GM12873 (cell line): ENCODE measurements around the gene NOP10.

ENCODE experiments used
- TF ChIP-seq, protein P1 (sequence below): IDR thresholded peaks from 2 replicates; pipeline ENCODE4 v1.5.1; 2012; ENCODE audit warnings: low read depth, mild to moderate bottlenecking, moderate library complexity, low read length, control low read depth; ENCODE audit not compliant: insufficient read depth; ENCODE audit errors: missing control alignments

Gene NOP10

DNA sequence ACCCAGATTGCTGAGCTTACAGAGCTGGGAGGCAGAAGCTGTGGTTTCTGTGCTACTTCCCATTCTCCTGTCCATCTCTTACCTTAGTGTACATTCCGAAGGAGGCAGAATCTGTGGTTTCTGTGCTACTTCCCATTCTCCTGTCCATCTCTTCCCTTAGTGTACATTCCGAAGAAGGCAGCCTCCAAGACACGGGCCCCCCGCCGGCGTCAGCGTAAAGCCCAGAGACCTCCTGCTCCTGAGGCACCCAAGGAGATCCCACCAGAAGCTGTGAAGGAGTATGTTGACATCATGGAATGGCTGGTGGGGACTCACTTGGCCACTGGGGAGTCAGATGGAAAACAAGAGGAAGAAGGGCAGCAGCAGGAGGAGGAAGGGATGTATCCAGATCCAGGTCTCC, 11.3 kb upstream of the NOP10 start:
- TF ChIP-seq, protein P1, sequence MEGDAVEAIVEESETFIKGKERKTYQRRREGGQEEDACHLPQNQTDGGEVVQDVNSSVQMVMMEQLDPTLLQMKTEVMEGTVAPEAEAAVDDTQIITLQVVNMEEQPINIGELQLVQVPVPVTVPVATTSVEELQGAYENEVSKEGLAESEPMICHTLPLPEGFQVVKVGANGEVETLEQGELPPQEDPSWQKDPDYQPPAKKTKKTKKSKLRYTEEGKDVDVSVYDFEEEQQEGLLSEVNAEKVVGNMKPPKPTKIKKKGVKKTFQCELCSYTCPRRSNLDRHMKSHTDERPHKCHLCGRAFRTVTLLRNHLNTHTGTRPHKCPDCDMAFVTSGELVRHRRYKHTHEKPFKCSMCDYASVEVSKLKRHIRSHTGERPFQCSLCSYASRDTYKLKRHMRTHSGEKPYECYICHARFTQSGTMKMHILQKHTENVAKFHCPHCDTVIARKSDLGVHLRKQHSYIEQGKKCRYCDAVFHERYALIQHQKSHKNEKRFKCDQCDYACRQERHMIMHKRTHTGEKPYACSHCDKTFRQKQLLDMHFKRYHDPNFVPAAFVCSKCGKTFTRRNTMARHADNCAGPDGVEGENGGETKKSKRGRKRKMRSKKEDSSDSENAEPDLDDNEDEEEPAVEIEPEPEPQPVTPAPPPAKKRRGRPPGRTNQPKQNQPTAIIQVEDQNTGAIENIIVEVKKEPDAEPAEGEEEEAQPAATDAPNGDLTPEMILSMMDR = no peak

DNA sequence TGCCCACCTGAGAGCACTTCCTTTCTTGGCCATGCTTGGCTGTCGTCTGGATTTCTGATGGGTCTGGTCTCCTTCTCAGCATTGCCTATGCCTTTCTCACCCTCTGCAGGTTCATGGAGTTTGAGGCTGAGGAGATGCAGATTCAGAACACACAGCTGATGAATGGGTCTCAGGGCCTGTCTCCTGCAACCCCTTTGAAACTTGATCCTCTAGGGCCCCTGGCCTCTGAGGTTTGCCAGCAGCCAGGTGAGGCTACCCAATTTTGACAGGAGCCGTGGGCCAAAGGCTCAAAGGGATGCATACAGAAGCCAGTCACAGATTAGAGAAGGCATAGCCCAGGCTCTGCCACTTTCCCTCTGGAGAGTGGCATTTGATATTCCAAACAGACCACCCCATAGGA, 10.7 kb upstream of the NOP10 start:
- TF ChIP-seq, protein P1 = no peak

DNA sequence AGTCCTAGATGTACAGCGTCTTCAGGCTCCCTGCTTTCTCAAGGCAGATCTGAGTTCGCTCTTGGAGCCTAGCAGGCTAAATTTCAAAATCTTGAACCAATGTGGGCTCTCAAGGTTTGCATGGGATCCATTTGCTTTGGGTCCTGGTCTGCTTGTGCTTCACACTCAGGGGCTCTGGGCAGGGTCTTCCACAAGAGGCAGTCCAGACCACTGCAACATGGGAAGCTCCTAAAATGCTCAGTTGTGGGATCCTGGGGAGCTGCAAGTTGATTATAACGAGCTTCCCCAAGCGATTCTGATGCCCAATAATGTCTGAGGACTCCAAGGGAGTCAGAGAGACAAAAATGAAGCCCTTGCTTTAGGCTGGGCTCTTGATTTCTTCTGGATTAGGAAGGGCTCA, 6.8 kb upstream of the NOP10 start:
- TF ChIP-seq, protein P1 = no peak

DNA sequence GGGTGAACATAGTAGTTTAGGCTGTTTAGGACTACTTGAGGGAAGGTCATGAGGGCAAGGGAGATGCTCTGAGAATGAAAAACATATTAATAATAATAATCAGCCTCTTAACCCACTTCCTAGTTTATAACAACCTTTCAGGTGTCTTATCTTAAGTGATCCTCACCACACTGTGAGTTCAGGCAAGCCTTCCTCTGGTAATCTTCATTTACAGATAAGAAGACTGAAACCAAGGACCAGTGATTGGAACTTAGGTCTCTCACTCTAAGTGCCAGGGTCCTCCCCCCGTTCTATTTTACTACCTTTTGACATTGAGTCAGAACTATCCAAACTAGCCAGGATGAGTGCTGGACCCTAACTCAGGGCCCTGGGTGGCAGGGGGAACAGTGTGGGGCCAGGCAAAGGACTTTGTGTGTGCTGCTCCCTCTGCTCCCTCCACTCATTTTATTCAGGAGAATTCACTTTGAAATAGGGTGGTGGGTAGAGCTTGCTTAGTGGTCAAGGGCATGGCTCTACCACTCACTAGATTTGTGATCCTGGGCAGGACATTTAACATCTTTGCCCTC, 5.9 kb upstream of the NOP10 start:
- TF ChIP-seq, protein P1 = no peak

DNA sequence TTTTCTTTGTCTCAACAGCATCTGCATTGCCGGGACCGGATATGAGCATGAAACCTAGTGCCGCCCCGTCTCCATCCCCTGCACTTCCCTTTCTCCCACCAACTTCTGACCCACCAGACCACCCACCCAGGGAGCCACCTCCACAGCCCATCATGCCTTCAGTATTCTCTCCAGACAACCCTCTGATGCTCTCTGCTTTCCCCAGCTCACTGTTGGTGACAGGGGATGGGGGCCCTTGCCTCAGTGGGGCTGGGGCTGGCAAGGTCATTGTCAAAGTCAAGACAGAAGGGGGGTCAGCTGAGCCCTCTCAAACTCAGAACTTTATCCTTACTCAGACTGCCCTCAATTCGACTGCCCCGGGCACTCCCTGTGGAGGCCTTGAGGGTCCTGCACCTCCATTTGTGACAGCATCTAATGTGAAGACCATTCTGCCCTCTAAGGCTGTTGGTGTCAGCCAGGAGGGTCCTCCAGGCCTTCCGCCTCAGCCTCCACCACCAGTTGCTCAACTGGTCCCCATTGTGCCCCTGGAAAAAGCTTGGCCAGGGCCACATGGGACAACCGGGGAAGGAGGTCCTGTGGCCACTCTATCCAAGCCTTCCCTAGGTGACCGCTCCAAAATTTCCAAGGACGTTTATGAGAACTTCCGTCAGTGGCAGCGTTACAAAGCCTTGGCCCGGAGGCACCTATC, 5.2 kb upstream of the NOP10 start:
- TF ChIP-seq, protein P1 = no peak

DNA sequence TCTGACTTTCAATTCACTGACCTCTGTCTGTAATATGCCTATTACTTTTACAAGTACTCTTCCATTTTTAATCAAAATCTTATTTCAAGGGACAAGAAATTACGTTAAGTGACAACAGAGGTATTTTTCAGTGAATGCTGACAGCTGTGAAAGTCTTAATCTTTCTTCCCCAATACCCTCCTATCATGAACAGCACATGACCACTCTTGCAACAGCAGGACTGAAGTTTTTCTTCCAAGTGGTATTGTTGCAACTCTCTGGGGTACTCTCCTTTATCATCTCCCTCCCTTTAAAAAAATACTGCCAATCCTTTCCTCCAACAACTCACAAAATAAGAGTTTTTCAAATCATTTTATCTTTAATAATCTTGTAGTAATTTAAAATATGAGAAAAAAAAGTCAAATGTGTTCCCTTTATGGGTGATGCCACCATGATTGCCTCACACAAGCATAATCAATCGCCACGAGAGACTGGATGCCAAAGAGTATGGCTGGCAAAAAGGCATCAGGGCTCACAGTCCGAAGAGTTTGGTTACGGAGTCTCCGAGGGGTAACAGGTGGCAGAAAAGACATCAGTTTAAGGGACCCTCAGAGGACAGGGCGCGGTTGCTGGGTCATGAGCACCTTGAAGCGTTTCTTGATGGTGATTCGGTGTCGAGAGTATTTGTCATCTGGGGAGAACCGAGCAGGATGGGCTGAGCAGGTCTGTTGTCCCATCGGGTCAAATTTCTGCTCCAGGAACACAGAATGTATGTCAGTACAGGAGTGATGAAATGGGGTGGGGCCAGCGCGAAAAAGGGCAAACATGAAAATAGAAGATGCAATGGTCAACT, 1.3 kb downstream of the NOP10 start:
- TF ChIP-seq, protein P1 = no peak

DNA sequence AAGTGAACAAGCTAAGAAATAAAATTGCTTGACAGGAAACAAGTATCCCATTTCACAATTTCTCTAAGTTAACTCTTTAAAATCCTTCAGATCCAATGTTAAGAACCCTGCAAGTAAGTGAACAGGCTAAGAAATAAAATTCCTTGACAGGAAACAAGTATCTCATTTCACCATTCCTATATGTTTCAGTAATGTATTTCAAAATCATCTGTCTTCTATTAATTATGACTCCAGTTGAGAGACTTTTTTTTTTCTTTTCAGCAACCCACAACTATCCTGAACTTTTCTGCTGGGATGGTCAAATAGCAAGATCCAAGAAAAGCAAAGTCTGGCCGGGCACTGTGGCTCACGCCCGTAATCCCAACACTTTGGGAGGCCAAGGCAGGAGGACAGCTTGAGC, 3.0 kb downstream of the NOP10 start:
- TF ChIP-seq, protein P1 = no peak
